Measurements from ENCODE around the gene SFTPD. TPM values are rescaled to one million over a fixed set of nuclear protein-coding genes. Genes with fewer than 3 reads are reported as not detected.

Gene SFTPD
- total RNA-seq, 1 experiment from 2014 or later = 0.24 TPM

GRCh38 chr10:79936625-79937615 is 12.0 kb downstream of the SFTPD start:
- no peak overlapping the region for H4K91ac ChIP-seq (ENCODE audit: insufficient read length, low read depth, low read length)
- no peaks in the 10 kb centered on the region for H3K27me3 ChIP-seq (ENCODE audit: insufficient read depth, low read length)
- no peaks in the 10 kb centered on the region for H3K23me2 ChIP-seq (ENCODE audit: insufficient read length, low read depth, low read length, poor library complexity, severe bottlenecking)
- no peak overlapping the region for H3K18ac ChIP-seq (ENCODE audit: insufficient read length, low read depth, low read length)
- no peaks in the 10 kb centered on the region for H3K4me1 ChIP-seq (ENCODE audit: insufficient read depth, low read length)
- H3K14ac ChIP-seq (ENCODE audit: insufficient read depth, low read length) = no peak overlapping the region
- no peak overlapping the region for H3K56ac ChIP-seq (ENCODE audit: insufficient read length, low read depth, low read length)
- H2BK120ac ChIP-seq (ENCODE audit: low read depth, low read length, poor library complexity, severe bottlenecking) = no peak overlapping the region
- no peak overlapping the region for H4K5ac ChIP-seq (ENCODE audit: insufficient read length, low read depth, low read length)
- no peak overlapping the region for H3K4ac ChIP-seq (ENCODE audit: low read depth, low read length)
- no peak overlapping the region for H3T11ph ChIP-seq (ENCODE audit: low read length)
- H2BK12ac ChIP-seq (ENCODE audit: insufficient read length, low read depth, low read length) = no peak overlapping the region
- H3K79me2 ChIP-seq (ENCODE audit: insufficient read depth, low read length) = no peaks in the 10 kb centered on the region
- no peaks in the 10 kb centered on the region for H3K4me1 Mint-ChIP-seq
- no peak overlapping the region for H2BK15ac ChIP-seq (ENCODE audit: low read depth, low read length)
- H3K23ac ChIP-seq (ENCODE audit: insufficient read length, low read depth, low read length) = no peak overlapping the region
- H3K9me3 Mint-ChIP-seq = no peaks in the 10 kb centered on the region; a peak in 1 of 5 replicates
- WGBS (ENCODE audit: extremely low coverage, insufficient read length, low lambda C conversion rate) = no CpG with 5 or more reads among the region's 9 CpGs
- H3K79me1 ChIP-seq (ENCODE audit: insufficient read depth, low read depth, low read length, poor library complexity, severe bottlenecking) = no peaks in the 10 kb centered on the region
- no peaks in the 10 kb centered on the region for H3K9me3 ChIP-seq (ENCODE audit: control insufficient read depth, low read depth, low read length)
- peaks cover 7% of the 10 kb centered on the region for H3K27me3 Mint-ChIP-seq (ENCODE audit: low read depth)
- H3K27ac Mint-ChIP-seq = no peak overlapping the region
- no peak overlapping the region for H3K9ac ChIP-seq (ENCODE audit: extremely low read depth, insufficient read length, low read length)
- H3K4me2 ChIP-seq (ENCODE audit: insufficient read depth, insufficient read length, low read length) = no peak overlapping the region
- H4K8ac ChIP-seq (replicated peaks; ENCODE audit: insufficient read length, low read depth, low read length) = no peak overlapping the region
- H2BK5ac ChIP-seq (ENCODE audit: insufficient read length, low read length) = no peak overlapping the region
- DNase-seq = peak; percentile 9
- H2AK5ac ChIP-seq (ENCODE audit: insufficient read length, low read length) = no peak overlapping the region
- H2BK20ac ChIP-seq (ENCODE audit: low read depth, low read length, poor library complexity, severe bottlenecking) = no peak overlapping the region
- no peak overlapping the region for H3K4me3 Mint-ChIP-seq
- no peak overlapping the region for H2AFZ ChIP-seq (ENCODE audit: low read length)
- H4K20me1 ChIP-seq (ENCODE audit: control insufficient read depth, insufficient read depth, insufficient read length) = no peaks in the 10 kb centered on the region
- no peaks in the 10 kb centered on the region for H3K36me3 Mint-ChIP-seq (ENCODE audit: insufficient read depth in 1 of 3, low read depth in 3 of 3)
- no peak overlapping the region for H3K27ac ChIP-seq (ENCODE audit: insufficient read length, low read depth, low read length)
- TF ChIP-seq, protein P1, sequence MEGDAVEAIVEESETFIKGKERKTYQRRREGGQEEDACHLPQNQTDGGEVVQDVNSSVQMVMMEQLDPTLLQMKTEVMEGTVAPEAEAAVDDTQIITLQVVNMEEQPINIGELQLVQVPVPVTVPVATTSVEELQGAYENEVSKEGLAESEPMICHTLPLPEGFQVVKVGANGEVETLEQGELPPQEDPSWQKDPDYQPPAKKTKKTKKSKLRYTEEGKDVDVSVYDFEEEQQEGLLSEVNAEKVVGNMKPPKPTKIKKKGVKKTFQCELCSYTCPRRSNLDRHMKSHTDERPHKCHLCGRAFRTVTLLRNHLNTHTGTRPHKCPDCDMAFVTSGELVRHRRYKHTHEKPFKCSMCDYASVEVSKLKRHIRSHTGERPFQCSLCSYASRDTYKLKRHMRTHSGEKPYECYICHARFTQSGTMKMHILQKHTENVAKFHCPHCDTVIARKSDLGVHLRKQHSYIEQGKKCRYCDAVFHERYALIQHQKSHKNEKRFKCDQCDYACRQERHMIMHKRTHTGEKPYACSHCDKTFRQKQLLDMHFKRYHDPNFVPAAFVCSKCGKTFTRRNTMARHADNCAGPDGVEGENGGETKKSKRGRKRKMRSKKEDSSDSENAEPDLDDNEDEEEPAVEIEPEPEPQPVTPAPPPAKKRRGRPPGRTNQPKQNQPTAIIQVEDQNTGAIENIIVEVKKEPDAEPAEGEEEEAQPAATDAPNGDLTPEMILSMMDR (conservative IDR thresholded peaks at IDR 0.05) = no peak
